Esophagus squamous epithelium (tissue), 4 donors: ENCODE measurements around the gene MPI.

Experiments used
- CTCF ChIP-seq, 6 experiments: fragments of 450-650 bp in 4 of 6; fragments of 200-600 bp in 2 of 6; sonication (generic) in 2 of 6; IDR thresholded peaks; one replicate each; pipeline ENCODE4 v1.5.1; 2016 to 2019; ENCODE audit warnings: antibody characterized with exemption in 6 of 6, mild to moderate bottlenecking in 4 of 6, moderate library complexity in 4 of 6
- POLR2A ChIP-seq, 4 donors: fragments of 450-650 bp; IDR thresholded peaks; one replicate each; pipeline ENCODE4 v1.6.1; 2017; ENCODE audit warnings: antibody characterized with exemption in 4 of 4, mild to moderate bottlenecking in 4 of 4, moderate library complexity in 3 of 4

GRCh38 chr15:74892931-74893330, 3.1 kb downstream of the MPI start:
- TF ChIP-seq CTCF (IDR thresholded peaks at IDR 0.05) (no peak), POLR2A (IDR thresholded peaks at IDR 0.05) (no peak)
